HG02870 (cell line): Measurements from ENCODE around the gene STAU1.
A peak's percentile ranks its signal among the peaks of the same experiment; 100 is the strongest.
"Not testable (repeated sequence)": the region's sequence is repeated elsewhere in the genome, so short reads cannot be mapped to it uniquely, and the experiment has no call there.

Source experiments
- ATAC-seq: cut with Tn5 transposase; IDR thresholded peaks from one replicate; pipeline ENCODE4 v1.9.1; 2021; ENCODE audit warnings: mild to moderate bottlenecking, moderate library complexity; ENCODE audit not compliant: unreplicated experiment

STAU1 gene

DNA sequence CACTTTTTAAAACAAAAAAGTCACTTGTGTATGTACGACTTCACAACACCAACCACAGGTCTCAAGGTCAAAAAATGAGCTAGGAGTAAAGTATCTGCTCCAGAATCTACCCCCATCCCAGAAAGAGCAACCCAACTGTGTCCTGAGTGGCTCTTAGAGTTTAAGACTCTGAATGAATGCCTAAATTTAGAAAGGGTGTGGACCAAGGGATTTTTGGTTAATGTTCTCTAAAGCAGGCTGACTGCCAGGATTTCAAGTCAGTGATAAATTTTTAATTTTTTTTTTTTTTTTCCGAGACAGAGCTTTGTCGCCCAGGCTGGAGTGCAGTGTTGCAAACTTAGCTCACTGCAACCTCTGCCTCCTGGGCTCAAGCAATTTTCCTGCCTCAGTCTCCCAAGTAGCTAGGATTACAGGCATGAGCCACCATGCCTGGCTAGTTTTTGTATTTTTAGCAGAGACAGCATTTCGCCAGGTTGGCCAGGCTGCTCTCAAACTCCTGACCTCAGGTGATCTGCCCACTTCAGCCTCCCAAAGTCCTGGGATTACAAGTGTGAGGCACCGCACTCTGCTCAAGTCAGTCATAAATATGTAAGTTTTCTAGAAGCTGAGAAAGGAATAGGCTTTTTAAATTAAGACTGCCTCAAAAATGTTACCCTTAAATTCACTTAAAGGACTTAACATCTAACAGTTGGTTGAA lies 20.2 kb downstream of the STAU1 start:
- ATAC-seq, result no peak

DNA sequence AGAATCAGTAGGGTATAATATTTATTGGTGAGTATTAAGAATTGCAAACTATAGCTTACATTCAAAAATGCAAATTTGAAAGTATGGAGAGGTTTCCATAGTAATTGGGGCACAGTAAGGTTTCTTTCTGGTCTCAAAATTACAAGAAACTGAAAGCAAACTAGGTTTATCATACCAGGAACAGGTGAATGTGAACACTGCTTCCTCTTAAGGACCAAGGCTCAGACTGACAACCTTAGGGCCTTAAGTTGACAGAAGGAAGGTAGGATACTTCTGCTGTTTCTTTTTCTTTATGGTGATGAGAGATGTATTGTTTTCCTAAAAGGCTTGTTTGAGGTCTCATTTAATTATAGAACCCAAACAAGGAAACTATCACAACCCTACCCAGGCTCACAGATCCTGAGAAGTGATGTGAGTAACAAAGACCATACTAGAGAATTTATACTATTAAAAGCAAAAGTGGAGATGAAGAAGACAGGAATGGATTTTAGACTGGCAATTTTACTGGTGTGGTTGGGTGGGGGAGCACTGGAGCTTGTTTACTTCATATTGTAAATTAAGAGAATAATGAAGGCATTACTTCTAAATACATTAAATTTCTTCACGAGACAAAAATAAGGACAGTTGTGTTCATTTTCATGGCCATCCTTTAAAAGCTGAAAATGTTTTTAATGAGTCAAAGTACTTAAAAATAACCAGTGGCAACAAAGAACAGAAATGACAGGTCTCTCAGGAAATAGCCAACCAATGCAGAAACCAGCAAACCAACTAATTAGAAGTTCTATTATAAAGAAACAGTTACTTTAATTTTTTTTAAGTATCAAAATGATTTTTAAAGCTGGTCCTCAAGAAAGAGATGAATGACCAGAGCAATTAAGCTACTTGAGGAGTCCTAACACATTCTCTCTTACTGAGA lies 21.3 kb downstream of the STAU1 start:
- peak; percentile 72 for ATAC-seq

DNA sequence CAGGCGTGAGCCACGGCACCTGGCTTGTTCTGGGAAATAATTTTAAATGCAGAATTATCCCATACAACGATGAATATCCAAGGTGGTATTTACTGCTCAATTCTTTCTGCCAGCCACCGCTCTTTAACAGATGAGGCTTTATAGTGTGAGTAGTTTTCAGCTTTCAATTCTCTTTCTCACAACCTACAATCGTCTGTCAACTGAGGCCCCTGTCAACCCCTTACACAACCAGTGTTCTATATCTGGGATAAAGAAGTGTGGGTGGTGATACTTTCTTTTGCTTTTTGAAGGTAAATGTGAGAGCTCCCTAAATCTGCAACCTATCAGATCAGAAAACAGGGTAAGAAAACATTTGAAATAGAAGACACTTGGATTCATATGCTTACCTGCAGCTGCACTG lies 22.5 kb downstream of the STAU1 start:
- peak; percentile 45 for ATAC-seq

DNA sequence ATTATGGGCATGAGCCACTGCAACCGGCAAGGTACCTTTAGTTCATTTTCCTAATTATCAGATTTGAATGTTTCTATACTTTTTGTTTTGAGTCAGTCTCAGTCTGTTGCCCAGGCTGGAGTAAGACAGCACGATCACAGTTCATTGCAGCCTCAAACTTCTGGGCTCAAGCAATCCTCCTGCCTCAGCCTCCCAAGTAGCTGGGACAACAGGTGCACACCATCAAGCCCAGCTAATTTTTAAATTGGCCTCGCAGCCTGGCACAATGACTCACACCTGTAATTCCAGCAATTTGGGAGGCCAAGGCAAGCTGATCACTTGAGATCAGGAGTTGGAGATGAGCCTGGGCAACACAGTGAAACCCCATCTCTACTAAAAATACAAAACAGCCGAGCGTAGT lies 24.4 kb downstream of the STAU1 start:
- no peak for ATAC-seq

DNA sequence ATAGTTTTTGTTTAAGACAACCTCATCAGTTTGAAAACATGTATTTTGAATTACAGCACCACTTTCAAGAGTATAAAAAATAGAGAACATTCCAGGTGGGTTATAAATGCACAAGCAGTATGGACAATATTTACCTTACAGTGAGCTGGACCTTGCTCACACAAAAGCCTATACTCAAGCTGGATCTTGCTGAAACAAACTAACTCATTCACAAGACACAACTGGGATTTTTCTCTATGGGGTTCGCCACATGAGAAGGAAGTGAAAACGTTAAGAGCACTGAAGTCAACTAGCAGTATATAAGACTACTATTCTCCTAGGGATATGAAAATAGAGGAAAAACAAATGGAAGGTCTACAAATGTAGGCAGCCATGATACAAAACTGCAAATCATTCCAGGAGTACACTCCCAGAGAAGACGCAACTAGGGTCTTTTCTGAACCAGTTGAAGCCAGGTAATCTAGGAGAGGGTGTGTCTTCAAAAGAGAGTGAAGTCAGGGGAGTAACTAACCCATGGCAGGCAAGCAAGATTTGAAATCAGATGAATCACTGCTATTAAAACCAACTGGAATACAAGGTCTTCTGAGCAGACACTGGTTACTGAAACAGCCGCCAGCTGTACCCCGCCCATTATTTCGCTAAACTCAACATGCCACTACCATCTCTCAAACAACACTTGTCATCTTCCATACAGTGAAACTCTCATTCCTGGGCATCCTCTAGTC lies 26.5 kb downstream of the STAU1 start:
- ATAC-seq, result no peak

GRCh38 chr20:49160057-49160929 lies 27.8 kb downstream of the STAU1 start:
- ATAC-seq, result no peak

DNA sequence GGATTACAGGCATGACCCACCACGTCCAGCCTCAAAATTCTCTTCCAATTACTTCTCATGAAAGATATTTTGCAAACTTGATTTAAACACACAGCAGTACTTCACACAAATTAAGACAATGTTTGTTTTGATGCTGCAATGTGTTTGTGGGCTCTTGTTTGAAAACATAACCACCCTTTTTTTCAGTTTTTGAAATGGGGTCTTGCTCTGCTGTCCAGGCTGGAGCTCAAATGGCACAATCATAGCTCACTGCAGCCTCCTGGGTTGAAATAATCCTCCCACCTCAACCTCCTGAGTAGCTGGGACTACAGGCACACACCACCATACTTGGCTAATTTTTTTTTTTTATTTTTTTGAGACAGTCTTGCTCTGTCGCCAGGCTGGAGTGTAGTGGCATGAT lies 31.0 kb downstream of the STAU1 start:
- no peak for ATAC-seq

DNA sequence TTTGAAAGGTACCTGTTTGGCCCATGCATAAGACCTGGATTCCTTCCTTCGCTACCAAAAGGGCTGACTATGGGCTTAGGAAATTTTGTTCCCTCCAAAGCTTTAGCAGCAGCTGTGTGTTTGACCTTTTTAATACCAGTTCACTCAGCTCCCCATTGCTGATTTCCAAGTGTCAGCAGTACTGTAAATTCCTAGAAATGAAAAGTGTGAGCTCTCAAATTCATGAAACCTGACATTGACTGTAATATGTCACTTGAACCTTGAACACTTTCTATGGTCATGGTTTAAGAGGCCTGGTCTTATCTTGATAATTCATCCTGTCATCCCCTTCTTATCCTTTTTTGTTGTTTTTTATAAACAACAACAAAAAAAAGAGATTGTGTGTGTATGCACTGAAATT lies 31.7 kb downstream of the STAU1 start:
- no peak for ATAC-seq

DNA sequence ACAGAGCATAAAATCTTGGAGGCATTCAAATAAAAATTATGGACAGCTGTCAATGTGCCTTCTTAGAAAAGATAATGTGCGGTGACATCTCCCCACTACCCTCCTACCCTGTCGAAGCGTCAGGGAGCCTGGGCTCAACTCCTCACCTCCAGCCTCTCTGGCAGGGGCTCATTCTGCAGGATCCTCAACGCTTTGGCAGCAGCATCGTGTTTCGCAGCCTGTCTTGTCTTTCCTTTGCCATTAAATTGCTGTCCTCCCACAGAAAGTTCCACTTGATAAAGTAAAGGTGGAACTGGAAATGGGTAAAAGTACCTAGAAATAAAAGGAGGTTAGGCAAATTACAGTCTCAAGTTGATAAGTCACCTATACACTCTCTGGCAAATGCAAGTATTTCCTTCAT lies 36.7 kb downstream of the STAU1 start:
- ATAC-seq, result no peak

- no peak for ATAC-seq
These were observed 38.7 kb downstream of the STAU1 start for GRCh38 chr20:49149281-49150045.

DNA sequence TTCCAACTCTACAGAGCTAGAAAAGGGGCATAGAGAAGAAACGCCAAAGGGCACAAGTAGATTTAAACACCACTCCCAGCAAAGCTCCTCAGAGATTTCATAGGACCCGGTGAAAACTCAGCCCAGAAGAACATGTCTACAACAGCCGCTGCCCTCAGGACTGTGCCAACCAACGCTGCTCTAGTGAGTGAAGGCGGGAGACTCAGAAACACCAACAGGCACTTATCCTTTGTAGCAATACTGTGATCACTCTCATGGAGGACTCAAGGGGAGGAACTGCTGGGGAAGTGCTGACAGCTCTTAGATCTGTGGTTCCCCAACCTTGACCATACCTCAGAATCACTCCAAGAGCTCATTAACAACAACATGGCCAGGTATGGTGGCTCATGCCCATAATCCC lies 39.5 kb downstream of the STAU1 start:
- no peak for ATAC-seq

DNA sequence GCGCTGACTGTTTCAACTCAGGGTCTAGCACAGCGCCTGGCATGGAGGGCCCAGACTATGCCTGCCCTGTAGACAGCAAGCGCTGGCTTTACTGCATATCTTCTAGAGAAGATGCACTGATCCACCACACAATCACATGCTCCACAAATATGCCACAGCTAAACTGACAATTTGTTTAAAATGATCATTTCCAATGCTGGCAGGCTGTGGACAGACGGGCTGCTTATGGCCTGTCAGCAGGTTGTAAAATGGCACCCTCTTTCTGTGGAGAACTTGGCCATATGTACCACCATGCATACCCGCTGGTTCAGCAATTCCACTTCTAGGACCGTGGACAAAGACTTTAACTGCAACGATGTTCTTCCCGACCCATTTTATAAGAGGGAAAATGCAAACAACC lies 40.8 kb downstream of the STAU1 start:
- no peak for ATAC-seq

DNA sequence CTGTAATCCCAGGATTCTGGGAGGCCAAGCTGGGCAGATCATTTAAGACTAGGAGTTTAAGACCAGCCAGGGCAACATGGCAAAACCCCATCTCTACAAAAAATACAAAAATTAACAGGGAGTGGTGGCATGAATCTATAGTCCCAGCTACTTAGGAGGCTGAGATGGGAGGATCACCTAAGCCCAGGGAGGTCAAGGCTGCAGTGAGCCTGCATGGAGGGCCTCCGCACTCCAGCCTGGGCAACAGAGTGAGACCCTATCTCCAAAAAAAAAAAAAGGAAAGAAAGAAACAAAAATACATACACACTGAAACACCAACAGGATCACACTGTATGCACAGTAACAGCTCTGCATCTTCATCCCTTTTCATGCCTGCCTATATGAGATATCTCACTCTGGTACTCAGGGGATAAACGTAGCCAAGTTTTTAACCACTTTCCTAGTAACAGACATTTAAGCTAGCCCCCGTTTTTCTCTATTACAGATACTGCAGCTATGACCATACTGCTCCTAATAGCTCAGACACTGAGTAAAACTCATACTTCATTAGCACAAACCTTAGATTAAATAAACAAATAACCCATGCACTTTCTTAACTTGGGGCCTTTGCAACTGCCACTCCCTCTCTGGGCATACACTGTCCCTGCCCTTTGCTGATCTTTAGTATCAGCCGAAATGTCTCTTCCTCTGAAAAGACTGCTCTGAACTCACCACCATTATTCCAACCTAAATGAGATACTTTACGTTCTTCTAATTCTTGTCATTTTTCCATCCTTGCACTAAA lies 41.5 kb downstream of the STAU1 start:
- no peak for ATAC-seq

GRCh38 chr20:49140834-49141233 lies 47.3 kb downstream of the STAU1 start:
- ATAC-seq, result no peak

DNA sequence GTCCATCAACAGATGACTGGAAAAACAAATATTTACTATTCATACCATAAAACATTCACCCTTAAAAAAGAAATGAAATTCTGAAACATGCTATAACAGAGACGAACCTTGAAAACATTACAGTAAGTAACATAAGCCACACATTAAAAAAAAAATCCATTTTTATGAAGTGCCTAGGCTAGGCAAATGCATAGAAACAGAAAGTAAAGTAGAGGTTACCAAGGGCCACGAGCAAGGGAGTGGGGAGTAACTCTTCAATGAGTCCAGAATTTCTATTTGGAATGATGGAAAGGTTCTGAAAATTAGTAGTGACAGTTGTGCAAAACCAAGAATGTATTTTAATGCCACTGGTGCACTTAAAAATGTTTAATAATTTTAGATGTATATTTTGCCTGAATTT lies 47.7 kb downstream of the STAU1 start:
- no peak for ATAC-seq

DNA sequence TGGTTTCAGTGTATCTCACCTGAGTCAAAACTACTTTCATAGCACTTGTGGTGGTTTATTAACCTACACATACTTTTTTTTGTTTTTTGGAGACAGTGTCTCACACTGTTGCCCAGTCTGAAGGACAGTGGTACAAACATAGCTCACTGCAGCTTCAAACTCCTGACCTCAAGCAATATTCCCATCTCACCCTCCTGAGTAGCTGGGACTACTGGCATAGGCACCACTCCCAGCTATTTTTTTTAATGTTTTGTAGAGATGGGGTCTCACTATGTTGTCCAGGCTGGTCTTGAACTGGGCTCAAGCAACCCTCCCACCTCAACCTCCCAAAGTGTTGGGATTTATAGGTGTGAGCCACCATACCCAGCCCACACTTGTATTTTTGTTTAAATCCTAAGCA lies 49.7 kb downstream of the STAU1 start:
- no peak for ATAC-seq

- ATAC-seq, result no peak
These were observed 51.1 kb downstream of the STAU1 start for GRCh38 chr20:49136817-49137571.

DNA sequence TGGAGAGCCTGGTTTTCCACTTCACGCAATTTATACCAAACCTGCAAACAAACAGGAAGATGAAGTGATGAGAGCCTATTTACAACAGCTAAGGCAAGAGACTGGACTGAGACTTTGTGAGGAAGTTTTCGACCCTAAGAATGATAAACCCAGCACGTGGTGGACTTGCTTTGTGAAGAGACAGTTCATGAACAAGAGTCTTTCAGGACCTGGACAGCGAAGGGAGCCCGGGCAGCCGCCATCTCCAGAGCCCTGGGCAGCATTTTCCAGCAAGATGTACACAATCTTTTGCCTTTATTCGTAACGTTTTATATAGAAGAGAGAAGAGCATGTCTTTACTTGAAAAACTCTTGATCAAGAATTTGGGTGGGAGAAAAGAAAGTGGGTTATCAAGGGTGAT lies 53.3 kb downstream of the STAU1 start:
- not testable (repeated sequence) for ATAC-seq
